Caco-2 (cell line): Measurements from ENCODE around the gene CRADD. TPM values are rescaled to one million over a fixed set of nuclear protein-coding genes. Genes with fewer than 3 reads are reported as not detected.
"Not testable (repeated sequence)": the region's sequence is repeated elsewhere in the genome, so short reads cannot be mapped to it uniquely, and the experiment has no call there.

ENCODE experiments used
- BruUV-seq: library from RNA; stranded (reverse); fragments of 400-500 nt; replicated peaks from 2 replicates; lab custom pipeline; 2021; lab: Mats Ljungman, UMichigan
- CTCF ChIA-PET: fragments of 300-600 bp; sonication (Branson Sonifier 250); formaldehyde crosslinking; loops from one replicate; lab custom pipeline; 2022; ENCODE audit warnings: antibody characterized with exemption; lab: Charles Lee
- POLR2A ChIA-PET: fragments of 300-600 bp; sonication (Branson Sonifier 250); formaldehyde crosslinking; loops from one replicate; lab custom pipeline; 2022; ENCODE audit warnings: antibody characterized with exemption; lab: Charles Lee
- DNase-seq, 2 experiments: peaks; one replicate each; pipeline versions ENCODE4 v3.0.0 to v3.0.0-alpha.2; 2020 to 2022
- H3K27me3 ChIP-seq: replicated peaks from 2 replicates; pipeline ENCODE4 v1.6.0; 2011; ENCODE audit warnings: low read length; ENCODE audit not compliant: control insufficient read depth, insufficient read depth
- H3K36me3 ChIP-seq: 2 replicates; pipeline ENCODE4 v1.5.1; 2011; ENCODE audit warnings: low read length; ENCODE audit not compliant: control insufficient read depth, insufficient read depth
- H3K4me1 ChIP-seq: fragments of 250-450 bp; sonication (Bioruptor Pico); 2 replicates; pipeline ENCODE4 v1.5.1; 2020; ENCODE audit warnings: mild to moderate bottlenecking
- H3K4me3 ChIP-seq: 2 replicates; pipeline ENCODE4 v1.5.1; 2011; ENCODE audit warnings: low read depth, mild to moderate bottlenecking, control low read depth, low read length
- H3K9me3 ChIP-seq: fragments of 250-450 bp; sonication (Bioruptor Pico); 2 replicates; pipeline ENCODE4 v1.5.1; 2020; ENCODE audit warnings: mild to moderate bottlenecking, moderate library complexity
- H3K27ac Mint-ChIP-seq: one replicate; pipeline ENCODE4 v1.8.0; 2022; ENCODE audit warnings: mixed read lengths; ENCODE audit not compliant: unreplicated experiment
- H3K27me3 Mint-ChIP-seq: one replicate; pipeline ENCODE4 v1.8.0; 2022; ENCODE audit warnings: mixed read lengths; ENCODE audit not compliant: insufficient read depth, unreplicated experiment
- H3K36me3 Mint-ChIP-seq: one replicate; pipeline ENCODE4 v1.8.0; 2022; ENCODE audit warnings: mild to moderate bottlenecking, mixed read lengths; ENCODE audit not compliant: insufficient read depth, unreplicated experiment
- H3K4me1 Mint-ChIP-seq: one replicate; pipeline ENCODE4 v1.8.0; 2022; ENCODE audit warnings: low read depth, mixed read lengths; ENCODE audit not compliant: unreplicated experiment
- H3K4me3 Mint-ChIP-seq: one replicate; pipeline ENCODE4 v1.8.0; 2022; ENCODE audit warnings: mild to moderate bottlenecking, moderate library complexity, mixed read lengths; ENCODE audit not compliant: unreplicated experiment
- H3K9me3 Mint-ChIP-seq: one replicate; pipeline ENCODE4 v1.8.0; 2022; ENCODE audit warnings: mixed read lengths; ENCODE audit not compliant: unreplicated experiment
- CTCF ChIP-seq, 2 experiments: fragments of 200-600 bp in 1 of 2; IDR thresholded peaks; 1 replicate in 1 of 2; 2 replicates in 1 of 2; pipeline versions ENCODE4 v1.5.1 to v1.8.0; 2011 to 2022; ENCODE audit warnings: antibody characterized with exemption in 1 of 2, control low read depth in 1 of 2, inconsistent platforms in 1 of 2, low read depth in 1 of 2, low read length in 1 of 2, mild to moderate bottlenecking in 1 of 2, moderate library complexity in 1 of 2; ENCODE audit not compliant: insufficient read depth in 1 of 2, severe bottlenecking in 1 of 2, unreplicated experiment in 1 of 2
- intact Hi-C: fragments of 100-400 bp; cut with micrococcal nuclease; formaldehyde crosslinking; loops from one replicate; pipeline ENCODE4 v1.10.0; 2022; ENCODE audit not compliant: unreplicated experiment
- total RNA-seq: library from RNA; stranded (reverse); gene quantifications from 2 replicates; pipeline ENCODE4 v1.2.3, GENCODE V29; 2022

The CRADD gene
- total RNA-seq, 1 experiment from 2014 or later = 29.2 TPM

- DNase-seq = no peak
- H3K36me3 Mint-ChIP-seq = peaks cover 6% of the 10 kb centered on the region
- no peaks in the 10 kb centered on the region for H3K27me3 ChIP-seq
- no peaks in the 10 kb centered on the region for H3K27me3 Mint-ChIP-seq
- no peaks in the 10 kb centered on the region for H3K36me3 ChIP-seq
- H3K9me3 ChIP-seq = no peaks in the 10 kb centered on the region
- BruUV-seq = no TSS peak
- TF ChIP-seq CTCF (IDR thresholded peaks at IDR 0.05; ENCODE audit: insufficient read depth in 1 of 2, low read depth in 1 of 2, low read length in 1 of 2, severe bottlenecking in 1 of 2, unreplicated experiment in 1 of 2) = no peak
- no peak overlapping the region for H3K4me3 Mint-ChIP-seq
- ChIA-PET CTCF (no interaction called here), POLR2A (no interaction called here)
- no peak overlapping the region for H3K27ac Mint-ChIP-seq
- intact Hi-C loops = no loop called here
- H3K4me1 Mint-ChIP-seq = peaks cover 25% of the 10 kb centered on the region
- no peak overlapping the region for H3K4me3 ChIP-seq
- H3K4me1 ChIP-seq = peaks cover 8% of the 10 kb centered on the region
- no peaks in the 10 kb centered on the region for H3K9me3 Mint-ChIP-seq
These were observed 101.6 kb downstream of the CRADD start for GRCh38 chr12:93778766-93779165.

- Histone ChIP-seq H3K27me3 (no peaks in the 10 kb centered on the region), H3K36me3 (no peaks in the 10 kb centered on the region), H3K4me1 (peaks cover 20% of the 10 kb centered on the region), H3K9me3 (no peaks in the 10 kb centered on the region), H3K4me3 (no peak overlapping the region)
- Mint-ChIP-seq H3K36me3 (peaks cover 7% of the 10 kb centered on the region), H3K4me3 (no peak overlapping the region), H3K27ac (peak overlapping the region; percentile 66), H3K9me3 (no peaks in the 10 kb centered on the region), H3K4me1 (peaks cover 34% of the 10 kb centered on the region), H3K27me3 (no peaks in the 10 kb centered on the region)
- no peak for TF ChIP-seq CTCF (IDR thresholded peaks at IDR 0.05; ENCODE audit: insufficient read depth in 1 of 2, low read depth in 1 of 2, low read length in 1 of 2, severe bottlenecking in 1 of 2, unreplicated experiment in 1 of 2)
- intact Hi-C loops = no loop called here
- ChIA-PET CTCF (no interaction called here), POLR2A (no interaction called here)
- no peak for DNase-seq
- no TSS peak for BruUV-seq
These were observed 103.0 kb downstream of the CRADD start for GRCh38 chr12:93780101-93780641.

- H3K27ac Mint-ChIP-seq, DNase-seq, POLR2A ChIA-PET, H3K27me3 Mint-ChIP-seq, H3K4me3 ChIP-seq, H3K9me3 Mint-ChIP-seq, intact Hi-C loops, CTCF ChIA-PET, H3K9me3 ChIP-seq, H3K36me3 ChIP-seq, BruUV-seq, H3K27me3 ChIP-seq, H3K4me3 Mint-ChIP-seq: not testable (repeated sequence)
- Mint-ChIP-seq H3K36me3 (peaks cover 14% of the 10 kb centered on the region), H3K4me1 (peaks cover 41% of the 10 kb centered on the region)
- H3K4me1 ChIP-seq = peaks cover 27% of the 10 kb centered on the region
These were observed 103.7 kb downstream of the CRADD start for GRCh38 chr12:93780886-93781285.

- peaks cover 36% of the 10 kb centered on the region for H3K4me1 ChIP-seq
- CTCF ChIA-PET, H3K9me3 ChIP-seq, H3K27ac Mint-ChIP-seq, H3K9me3 Mint-ChIP-seq, POLR2A ChIA-PET, DNase-seq, H3K27me3 Mint-ChIP-seq, intact Hi-C loops, H3K27me3 ChIP-seq, H3K36me3 ChIP-seq, BruUV-seq, H3K4me3 ChIP-seq, H3K4me3 Mint-ChIP-seq: not testable (repeated sequence)
- Mint-ChIP-seq H3K36me3 (peaks cover 14% of the 10 kb centered on the region), H3K4me1 (peaks cover 35% of the 10 kb centered on the region)
These were observed 104.8 kb downstream of the CRADD start for GRCh38 chr12:93781961-93782360.
